ENCODE results near the gene KRTAP5-6.

KRTAP5-6 gene

DNA sequence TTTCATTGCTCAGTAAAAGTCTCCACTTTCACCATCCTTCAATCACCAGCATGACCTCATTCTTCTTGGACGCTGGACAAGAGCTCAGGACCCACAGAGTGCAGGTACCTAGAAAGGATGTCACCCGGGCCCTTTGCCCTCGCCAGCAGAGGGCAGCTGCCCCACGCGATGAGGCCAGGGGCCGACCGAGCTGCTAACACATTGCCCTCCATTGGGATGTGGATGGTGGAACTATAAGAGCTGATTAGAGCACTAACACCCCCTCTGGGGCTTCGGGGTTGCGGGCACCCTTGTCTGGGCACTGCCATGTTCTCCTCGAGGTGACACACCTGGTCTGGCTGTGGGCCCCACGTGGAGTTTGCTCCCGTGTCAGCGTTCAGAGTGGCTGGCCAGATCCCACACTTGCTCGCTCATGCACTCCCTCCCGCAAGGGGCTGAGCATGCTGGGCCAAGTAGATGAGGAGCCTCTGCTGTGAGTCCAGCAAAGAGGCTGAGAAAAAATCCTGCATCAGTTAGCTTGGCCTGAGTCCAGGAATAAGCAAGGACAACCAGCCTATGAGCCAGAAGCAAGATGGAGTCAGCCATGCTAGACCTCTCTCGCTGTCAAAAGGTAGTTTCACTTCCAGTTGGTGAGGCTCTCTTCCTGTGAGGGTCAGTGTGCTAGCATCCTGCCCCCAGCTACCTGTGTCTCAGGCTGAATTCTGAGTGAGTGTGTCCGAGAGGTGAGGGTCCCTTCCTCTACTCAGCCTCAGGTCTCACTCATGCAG is 9.8 kb downstream of the KRTAP5-6 start:
- H3K36me3 ChIP-seq: no peaks in the 10 kb centered on the region
- no peak overlapping the region for H3K9ac ChIP-seq
- H4K20me1 ChIP-seq: no peaks in the 10 kb centered on the region
- H3K9me3 ChIP-seq (replicated peaks in 1 of 11): peaks cover 9 to 33% (median 27%) of the 10 kb centered on the region in 11 experiments; a peak in 20 of 22 replicates
- TF ChIP-seq Cebpa-rat (IDR thresholded peaks at IDR 0.05): no peak
- no peaks in the 10 kb centered on the region for H3K27me3 ChIP-seq
- peak overlapping the region in 2 of 11 experiments; percentile 16 to 27; a peak in 3 of 22 replicates for H3K27ac ChIP-seq
- H3K4me1 ChIP-seq: peaks cover 27 to 39% (median 35%) of the 10 kb centered on the region in 10 experiments
- H3K4me2 ChIP-seq: peak overlapping the region; percentile 21 to 80 (median 66); a peak in 21 of 22 replicates
- no peak overlapping the region for H3K4me3 ChIP-seq

- Histone ChIP-seq H3K4me2 (peak overlapping the region in 9 of 11 experiments; percentile 61 to 75 (median 66); a peak in 17 of 22 replicates), H3K27ac (no peak overlapping the region), H3K4me3 (no peak overlapping the region), H4K20me1 (no peaks in the 10 kb centered on the region), H3K9ac (no peak overlapping the region), H3K4me1 (peaks cover 27 to 39% (median 35%) of the 10 kb centered on the region in 10 experiments), H3K9me3 (replicated peaks in 1 of 11) (peaks cover 0 to 24% (median 18%) of the 10 kb centered on the region in 11 experiments; a peak in 18 of 22 replicates), H3K27me3 (no peaks in the 10 kb centered on the region), H3K36me3 (no peaks in the 10 kb centered on the region)
- no peak for TF ChIP-seq Cebpa-rat (IDR thresholded peaks at IDR 0.05)
These were observed 10.8 kb downstream of the KRTAP5-6 start for GRCh38 chr11:1707751-1708150.

GRCh38 chr11:1708716-1709115 is 11.7 kb downstream of the KRTAP5-6 start:
- no peaks in the 10 kb centered on the region for H4K20me1 ChIP-seq
- H3K9me3 ChIP-seq (replicated peaks in 1 of 11): peaks cover 0 to 19% (median 13%) of the 10 kb centered on the region in 11 experiments; a peak in 18 of 22 replicates
- H3K4me3 ChIP-seq: no peak overlapping the region
- H3K4me2 ChIP-seq: no peak overlapping the region
- no peaks in the 10 kb centered on the region for H3K36me3 ChIP-seq
- no peak for TF ChIP-seq Cebpa-rat (IDR thresholded peaks at IDR 0.05)
- H3K27me3 ChIP-seq: no peaks in the 10 kb centered on the region
- H3K9ac ChIP-seq: no peak overlapping the region
- H3K4me1 ChIP-seq: peaks cover 27 to 39% (median 35%) of the 10 kb centered on the region in 10 experiments
- no peak overlapping the region for H3K27ac ChIP-seq

GRCh38 chr11:1714908-1715885 is 18.2 kb downstream of the KRTAP5-6 start:
- Histone ChIP-seq H4K20me1 (no peaks in the 10 kb centered on the region), H3K9me3 (replicated peaks in 1 of 11) (no peaks in the 10 kb centered on the region; a peak in 1 of 22 replicates), H3K9ac (no peak overlapping the region), H3K36me3 (no peaks in the 10 kb centered on the region), H3K4me1 (peaks cover 0 to 16% (median 9%) of the 10 kb centered on the region in 10 experiments; a peak in 12 of 20 replicates), H3K4me3 (no peak overlapping the region), H3K4me2 (no peak overlapping the region), H3K27me3 (no peaks in the 10 kb centered on the region; a peak in 1 of 22 replicates), H3K27ac (no peak overlapping the region)
- no peak for TF ChIP-seq Cebpa-rat (IDR thresholded peaks at IDR 0.05)

DNA sequence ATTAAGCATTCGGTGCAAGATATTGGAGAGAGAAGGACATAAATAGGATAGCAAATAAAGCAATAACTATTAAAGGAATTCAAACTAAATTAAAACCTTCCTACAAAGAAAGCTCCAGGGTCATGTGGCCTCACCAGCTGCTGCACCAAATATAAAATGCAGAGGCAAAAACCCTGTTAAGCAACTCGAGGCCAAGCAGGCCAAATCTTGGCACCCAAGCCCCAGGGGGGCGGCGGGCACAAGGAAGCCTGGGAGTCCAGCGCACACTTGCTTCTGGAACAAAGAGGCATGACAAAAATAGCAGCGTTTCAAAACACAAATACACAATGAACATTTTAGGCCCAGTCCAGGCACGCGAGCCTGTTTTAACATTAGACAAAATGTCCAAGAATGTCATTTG is 20.8 kb downstream of the KRTAP5-6 start:
- TF ChIP-seq Cebpa-rat (IDR thresholded peaks at IDR 0.05): no peak
- H4K20me1 ChIP-seq: no peaks in the 10 kb centered on the region
- no peak overlapping the region for H3K4me3 ChIP-seq
- no peaks in the 10 kb centered on the region for H3K9me3 ChIP-seq (replicated peaks in 1 of 11)
- H3K27ac ChIP-seq: no peak overlapping the region
- no peaks in the 10 kb centered on the region; a peak in 1 of 22 replicates for H3K27me3 ChIP-seq
- H3K4me1 ChIP-seq: peaks cover 0 to 16% (median 9%) of the 10 kb centered on the region in 10 experiments; a peak in 13 of 20 replicates
- peak overlapping the region in 7 of 11 experiments; percentile 5 to 41 (median 24); a peak in 10 of 22 replicates for H3K4me2 ChIP-seq
- no peaks in the 10 kb centered on the region for H3K36me3 ChIP-seq
- no peak overlapping the region for H3K9ac ChIP-seq

DNA sequence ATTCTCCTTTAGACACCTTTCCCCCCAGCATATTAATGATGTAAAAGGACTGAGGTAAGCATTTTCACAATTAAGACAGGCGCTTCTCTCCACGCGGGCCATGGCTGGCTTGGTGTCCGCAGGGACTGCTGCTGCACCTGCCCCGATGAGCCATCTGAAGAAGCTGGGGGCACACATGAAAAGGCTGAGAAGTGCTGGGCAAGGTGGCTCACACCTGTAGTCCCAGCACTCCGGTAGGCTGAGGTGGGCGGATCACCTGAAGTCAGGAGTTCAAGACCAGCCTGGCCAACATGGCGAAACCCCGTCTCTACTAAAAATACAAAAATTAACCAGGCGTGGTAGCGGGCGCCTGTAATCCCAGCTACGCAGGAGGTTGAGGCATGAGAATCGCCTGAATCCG is 21.3 kb downstream of the KRTAP5-6 start:
- no peak overlapping the region for H3K4me3 ChIP-seq
- no peaks in the 10 kb centered on the region; a peak in 1 of 22 replicates for H3K27me3 ChIP-seq
- no peak overlapping the region for H3K9ac ChIP-seq
- no peaks in the 10 kb centered on the region for H4K20me1 ChIP-seq
- peaks cover 0 to 16% (median 9%) of the 10 kb centered on the region in 10 experiments; a peak in 17 of 20 replicates for H3K4me1 ChIP-seq
- 0 out of 22 replicates have a peak overlapping the region, but pooled peaks of 1 of the 11 experiments have one; percentile 11 for H3K4me2 ChIP-seq
- no peak for TF ChIP-seq Cebpa-rat (IDR thresholded peaks at IDR 0.05)
- H3K36me3 ChIP-seq: no peaks in the 10 kb centered on the region
- no peaks in the 10 kb centered on the region for H3K9me3 ChIP-seq (replicated peaks in 1 of 11)
- H3K27ac ChIP-seq: no peak overlapping the region

- no peak overlapping the region for H3K9ac ChIP-seq
- TF ChIP-seq Cebpa-rat (IDR thresholded peaks at IDR 0.05): no peak
These were observed 22.8 kb downstream of the KRTAP5-6 start for GRCh38 chr11:1719781-1720180.

DNA sequence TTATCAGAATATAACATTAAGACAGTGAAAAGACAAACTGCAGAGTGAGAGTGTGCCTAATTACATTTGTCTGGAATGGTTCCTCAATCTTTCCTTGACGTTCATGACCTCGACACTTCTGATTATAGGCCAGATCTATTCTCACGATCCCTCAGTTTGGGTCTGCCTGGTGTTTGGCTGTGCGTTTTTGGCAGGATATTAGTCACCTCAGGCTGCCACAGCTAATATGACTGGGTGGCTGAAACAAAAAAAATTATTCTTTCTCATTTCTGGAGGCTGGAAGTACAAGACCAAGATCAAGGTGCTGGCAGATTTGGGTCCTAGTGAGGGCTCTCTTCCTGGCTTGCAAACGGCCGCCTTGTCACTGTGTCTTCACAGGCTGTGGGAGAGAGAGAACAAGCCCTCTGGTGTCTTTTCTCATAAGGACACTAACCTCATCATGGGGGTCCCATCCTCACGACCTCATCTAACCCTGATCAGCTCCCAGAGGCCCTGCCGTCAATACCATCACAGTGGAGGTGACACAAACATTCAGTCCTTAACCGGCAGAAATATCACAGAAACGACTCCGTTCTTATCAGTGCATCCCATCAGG is 30.2 kb downstream of the KRTAP5-6 start:
- H4K20me1 ChIP-seq: no peaks in the 10 kb centered on the region
- no peaks in the 10 kb centered on the region for H3K36me3 ChIP-seq
- no peaks in the 10 kb centered on the region; a peak in 1 of 22 replicates for H3K9me3 ChIP-seq (replicated peaks in 1 of 11)
- no peak overlapping the region for H3K4me3 ChIP-seq
- H3K4me2 ChIP-seq: peak overlapping the region; percentile 85 to 96 (median 92)
- H3K4me1 ChIP-seq: peaks cover 58 to 68% (median 62%) of the 10 kb centered on the region in 10 experiments
- H3K9ac ChIP-seq: peak overlapping the region in 1 of 11 experiments; percentile 17; a peak in 1 of 22 replicates
- no peak for TF ChIP-seq Cebpa-rat (IDR thresholded peaks at IDR 0.05)
- peak overlapping the region in 4 of 11 experiments; percentile 9 to 63 (median 33); a peak in 4 of 22 replicates for H3K27ac ChIP-seq
- H3K27me3 ChIP-seq: peaks cover 0 to 6% (median 0%) of the 10 kb centered on the region in 11 experiments; a peak in 1 of 22 replicates

More at GRCh38 chr11:1719781-1720180, 22.8 kb downstream of the KRTAP5-6 start:
- Histone ChIP-seq H3K9me3 (replicated peaks in 1 of 11) (no peaks in the 10 kb centered on the region), H4K20me1 (no peaks in the 10 kb centered on the region), H3K36me3 (no peaks in the 10 kb centered on the region), H3K4me3 (no peak overlapping the region), H3K4me2 (no peak overlapping the region), H3K4me1 (peaks cover 0 to 16% (median 9%) of the 10 kb centered on the region in 10 experiments; a peak in 17 of 20 replicates), H3K27ac (no peak overlapping the region), H3K27me3 (no peaks in the 10 kb centered on the region; a peak in 1 of 22 replicates)
